ENCODE results near the gene F2RL2.

Gene F2RL2

GRCh38 chr5:76580981-76581380 is 42.2 kb downstream of the F2RL2 start:
- Mint-ChIP-seq H3K4me3 (no peak overlapping the region), H3K36me3 (ENCODE audit: low read depth) (no peaks in the 10 kb centered on the region), H3K4me1 (peaks cover 27% of the 10 kb centered on the region), H3K9me3 (no peaks in the 10 kb centered on the region), H3K27ac (peak overlapping the region in 1 of 3 experiments; percentile 1), H3K27me3 (ENCODE audit: low read depth) (no peaks in the 10 kb centered on the region)
- TF ChIP-seq CTCF (IDR thresholded peaks at IDR 0.05; ENCODE audit: unreplicated experiment in 3 of 3) = no peak

GRCh38 chr5:76579166-76579937 is 43.9 kb downstream of the F2RL2 start:
- Mint-ChIP-seq H3K36me3 (ENCODE audit: low read depth) (no peaks in the 10 kb centered on the region), H3K4me3 (no peak overlapping the region), H3K27ac (no peak overlapping the region), H3K27me3 (ENCODE audit: low read depth) (no peaks in the 10 kb centered on the region), H3K9me3 (no peaks in the 10 kb centered on the region), H3K4me1 (peaks cover 27% of the 10 kb centered on the region)
- no peak for TF ChIP-seq CTCF (IDR thresholded peaks at IDR 0.05; ENCODE audit: unreplicated experiment in 3 of 3)

- H3K4me1 Mint-ChIP-seq = peaks cover 27% of the 10 kb centered on the region
- no peak for TF ChIP-seq CTCF (IDR thresholded peaks at IDR 0.05; ENCODE audit: unreplicated experiment in 3 of 3)
- no peak overlapping the region for H3K27ac Mint-ChIP-seq
- H3K27me3 Mint-ChIP-seq (ENCODE audit: low read depth) = no peaks in the 10 kb centered on the region
- H3K4me3 Mint-ChIP-seq = no peak overlapping the region
- no peaks in the 10 kb centered on the region for H3K9me3 Mint-ChIP-seq
- no peaks in the 10 kb centered on the region for H3K36me3 Mint-ChIP-seq (ENCODE audit: low read depth)
These were observed 46.2 kb downstream of the F2RL2 start for GRCh38 chr5:76576996-76577395.

GRCh38 chr5:76576450-76576849 is 46.8 kb downstream of the F2RL2 start:
- Mint-ChIP-seq H3K4me1 (peaks cover 27% of the 10 kb centered on the region), H3K9me3 (no peaks in the 10 kb centered on the region), H3K36me3 (ENCODE audit: low read depth) (no peaks in the 10 kb centered on the region), H3K4me3 (no peak overlapping the region), H3K27ac (peak overlapping the region in 2 of 3 experiments; percentile 1 to 24), H3K27me3 (ENCODE audit: low read depth) (no peaks in the 10 kb centered on the region)
- no peak for TF ChIP-seq CTCF (IDR thresholded peaks at IDR 0.05; ENCODE audit: unreplicated experiment in 3 of 3)

DNA sequence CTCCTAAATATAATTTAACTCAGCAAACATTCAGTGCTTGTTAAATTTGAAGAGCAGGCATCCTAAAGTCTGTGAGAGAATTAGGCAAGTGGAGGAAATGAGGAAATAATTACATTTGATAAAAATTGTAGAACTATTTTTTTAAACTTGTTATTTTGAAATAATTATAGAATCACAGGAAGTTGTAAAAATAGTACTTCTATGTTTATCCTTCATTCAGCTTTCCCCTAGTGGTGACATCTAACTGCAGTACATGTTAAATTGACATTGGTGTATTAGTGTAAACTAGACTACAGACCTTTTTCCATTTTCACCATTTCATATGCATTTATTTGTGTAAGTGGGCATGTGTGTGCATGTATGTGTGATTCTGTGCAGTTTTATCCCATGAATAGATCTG is 51.6 kb downstream of the F2RL2 start:
- Mint-ChIP-seq H3K27me3 (ENCODE audit: low read depth) (no peaks in the 10 kb centered on the region), H3K4me3 (no peak overlapping the region), H3K36me3 (ENCODE audit: low read depth) (no peaks in the 10 kb centered on the region), H3K9me3 (no peaks in the 10 kb centered on the region), H3K27ac (no peak overlapping the region), H3K4me1 (peaks cover 10% of the 10 kb centered on the region)
- peak in 1 of 3 experiments; percentile 9 for TF ChIP-seq CTCF (IDR thresholded peaks at IDR 0.05; ENCODE audit: unreplicated experiment in 3 of 3)

DNA sequence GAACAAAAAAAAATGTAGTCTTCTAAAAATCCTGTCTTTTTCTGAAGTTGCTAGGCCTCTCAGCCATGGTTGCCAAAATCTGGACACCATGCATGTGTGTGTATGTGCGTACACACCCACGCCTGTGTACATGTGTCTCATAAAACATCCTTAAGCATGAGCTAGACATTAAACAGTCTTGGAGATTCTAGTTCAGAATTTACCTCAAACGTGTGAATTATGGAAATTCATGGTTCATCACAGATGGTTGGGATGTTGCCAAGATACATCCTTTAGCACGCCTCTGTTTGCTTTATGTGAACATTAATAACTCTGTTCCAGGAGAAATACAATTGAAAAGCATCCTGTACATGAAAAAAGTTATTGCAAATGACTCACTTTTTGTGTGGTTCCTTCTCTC is 53.0 kb downstream of the F2RL2 start:
- Mint-ChIP-seq H3K4me3 (no peak overlapping the region), H3K36me3 (ENCODE audit: low read depth) (no peaks in the 10 kb centered on the region), H3K4me1 (peaks cover 5% of the 10 kb centered on the region), H3K27me3 (ENCODE audit: low read depth) (no peaks in the 10 kb centered on the region), H3K27ac (peak overlapping the region in 2 of 3 experiments; percentile 48 to 59), H3K9me3 (no peaks in the 10 kb centered on the region)
- no peak for TF ChIP-seq CTCF (IDR thresholded peaks at IDR 0.05; ENCODE audit: unreplicated experiment in 3 of 3)

Data from nephron (organoid).